Neuron (in vitro differentiated cells): Measurements from ENCODE around the gene FBRSL1.

ENCODE experiments used
- H2AFZ ChIP-seq: one replicate; pipeline ENCODE4 v1.6.1; 2013; ENCODE audit warnings: low read depth, mild to moderate bottlenecking, inconsistent platforms, low read length, moderate library complexity
- H3K27me3 ChIP-seq: one replicate; pipeline ENCODE4 v1.6.1; 2013; ENCODE audit warnings: low read length; ENCODE audit not compliant: insufficient read depth
- H3K36me3 ChIP-seq: one replicate; pipeline ENCODE4 v1.6.1; 2013; ENCODE audit warnings: low read length; ENCODE audit not compliant: insufficient read depth
- H3K4me1 ChIP-seq: one replicate; pipeline ENCODE4 v1.6.1; 2013; ENCODE audit warnings: low read length; ENCODE audit not compliant: insufficient read depth
- H3K4me3 ChIP-seq: 2 replicates; pipeline ENCODE4 v1.5.1; 2013; ENCODE audit warnings: mild to moderate bottlenecking, low read length, moderate library complexity
- H3K9me3 ChIP-seq: one replicate; pipeline ENCODE4 v1.6.1; 2013; ENCODE audit warnings: low read length

FBRSL1 gene

GRCh38 chr12:132503618-132504204 lies 13.8 kb downstream of the FBRSL1 start:
- Histone ChIP-seq H3K4me1 (peaks cover 30% of the 10 kb centered on the region), H3K9me3 (peaks cover 2% of the 10 kb centered on the region), H2AFZ (no peak overlapping the region), H3K27me3 (no peaks in the 10 kb centered on the region), H3K4me3 (no peak overlapping the region), H3K36me3 (peaks cover 6% of the 10 kb centered on the region)

GRCh38 chr12:132505105-132505851 lies 15.3 kb downstream of the FBRSL1 start:
- Histone ChIP-seq H3K4me3 (no peak overlapping the region), H3K36me3 (peaks cover 10% of the 10 kb centered on the region), H2AFZ (no peak overlapping the region), H3K4me1 (peaks cover 30% of the 10 kb centered on the region), H3K27me3 (no peaks in the 10 kb centered on the region), H3K9me3 (peaks cover 2% of the 10 kb centered on the region)

GRCh38 chr12:132505852-132506219 lies 15.9 kb downstream of the FBRSL1 start:
- Histone ChIP-seq H3K27me3 (no peaks in the 10 kb centered on the region), H3K9me3 (peaks cover 2% of the 10 kb centered on the region), H2AFZ (no peak overlapping the region), H3K4me1 (peaks cover 30% of the 10 kb centered on the region), H3K4me3 (no peak overlapping the region), H3K36me3 (peaks cover 10% of the 10 kb centered on the region)

GRCh38 chr12:132506328-132507160 lies 16.6 kb downstream of the FBRSL1 start:
- no peak overlapping the region for H2AFZ ChIP-seq
- H3K36me3 ChIP-seq: peaks cover 10% of the 10 kb centered on the region
- peaks cover 23% of the 10 kb centered on the region for H3K4me1 ChIP-seq
- no peaks in the 10 kb centered on the region for H3K27me3 ChIP-seq
- H3K4me3 ChIP-seq: no peak overlapping the region
- peaks cover 2% of the 10 kb centered on the region for H3K9me3 ChIP-seq

GRCh38 chr12:132507161-132507538 lies 17.2 kb downstream of the FBRSL1 start:
- H3K4me1 ChIP-seq: peaks cover 21% of the 10 kb centered on the region
- peaks cover 2% of the 10 kb centered on the region for H3K9me3 ChIP-seq
- H3K27me3 ChIP-seq: no peaks in the 10 kb centered on the region
- peaks cover 10% of the 10 kb centered on the region for H3K36me3 ChIP-seq
- H2AFZ ChIP-seq: no peak overlapping the region
- no peak overlapping the region for H3K4me3 ChIP-seq

GRCh38 chr12:132507656-132508490 lies 17.9 kb downstream of the FBRSL1 start:
- H2AFZ ChIP-seq: no peak overlapping the region
- H3K4me1 ChIP-seq: peaks cover 18% of the 10 kb centered on the region
- no peaks in the 10 kb centered on the region for H3K27me3 ChIP-seq
- H3K36me3 ChIP-seq: peaks cover 10% of the 10 kb centered on the region
- H3K4me3 ChIP-seq: no peak overlapping the region
- H3K9me3 ChIP-seq: peaks cover 2% of the 10 kb centered on the region

GRCh38 chr12:132508491-132508740 lies 18.5 kb downstream of the FBRSL1 start:
- Histone ChIP-seq H2AFZ (no peak overlapping the region), H3K27me3 (no peaks in the 10 kb centered on the region), H3K4me1 (peaks cover 18% of the 10 kb centered on the region), H3K9me3 (peaks cover 2% of the 10 kb centered on the region), H3K36me3 (peaks cover 10% of the 10 kb centered on the region), H3K4me3 (no peak overlapping the region)

GRCh38 chr12:132508860-132509732 lies 19.1 kb downstream of the FBRSL1 start:
- Histone ChIP-seq H3K36me3 (peaks cover 10% of the 10 kb centered on the region), H2AFZ (no peak overlapping the region), H3K9me3 (peaks cover 2% of the 10 kb centered on the region), H3K4me3 (no peak overlapping the region), H3K27me3 (no peaks in the 10 kb centered on the region), H3K4me1 (peaks cover 18% of the 10 kb centered on the region)

- peaks cover 18% of the 10 kb centered on the region for H3K4me1 ChIP-seq
These were observed 20.3 kb downstream of the FBRSL1 start for GRCh38 chr12:132510111-132510724.

GRCh38 chr12:132510746-132511477 lies 21.0 kb downstream of the FBRSL1 start:
- no peak overlapping the region for H2AFZ ChIP-seq
- H3K4me3 ChIP-seq: no peak overlapping the region
- H3K36me3 ChIP-seq: peaks cover 10% of the 10 kb centered on the region
- peaks cover 2% of the 10 kb centered on the region for H3K9me3 ChIP-seq
- no peaks in the 10 kb centered on the region for H3K27me3 ChIP-seq
- peaks cover 13% of the 10 kb centered on the region for H3K4me1 ChIP-seq

More at GRCh38 chr12:132510111-132510724, 20.3 kb downstream of the FBRSL1 start:
- H3K4me3 ChIP-seq: no peak overlapping the region
- peaks cover 10% of the 10 kb centered on the region for H3K36me3 ChIP-seq
- H2AFZ ChIP-seq: no peak overlapping the region
- H3K9me3 ChIP-seq: peaks cover 2% of the 10 kb centered on the region
- H3K27me3 ChIP-seq: no peaks in the 10 kb centered on the region

- no peak overlapping the region for H3K4me3 ChIP-seq
- H3K4me1 ChIP-seq: peaks cover 7% of the 10 kb centered on the region
- H3K36me3 ChIP-seq: peaks cover 10% of the 10 kb centered on the region
- H3K27me3 ChIP-seq: no peaks in the 10 kb centered on the region
- peaks cover 5% of the 10 kb centered on the region for H3K9me3 ChIP-seq
- H2AFZ ChIP-seq: no peak overlapping the region
These were observed 21.7 kb downstream of the FBRSL1 start for GRCh38 chr12:132511516-132512196.
